HEK293 (cell line): ENCODE measurements around the gene MBD4.

Experiments
- CTCF ChIA-PET: fragments of 350-600 bp; formaldehyde crosslinking; extraction: SDS; loops from one replicate; lab custom pipeline; 2021; ENCODE audit warnings: antibody characterized with exemption; lab: Yijun Ruan, JAX
- POLR2A ChIA-PET: fragments of 300-600 bp; formaldehyde crosslinking; extraction: SDS; loops from one replicate; lab custom pipeline; 2020; ENCODE audit warnings: antibody characterized with exemption, inconsistent platforms; lab: Yijun Ruan, JAX
- H3K27ac ChIP-seq: fragments of 200-500 bp; sonication (Bioruptor generic); 2 replicates; pipeline ENCODE4 v1.5.1; 2014; ENCODE audit warnings: low read depth, low read length, control low read depth, inconsistent platforms; ENCODE audit errors: extremely low read depth
- H3K36me3 ChIP-seq, 2 experiments: fragments of 200-500 bp in 1 of 2; sonication (Bioruptor generic) in 1 of 2; 1 replicate in 1 of 2; 2 replicates in 1 of 2; pipeline ENCODE4 v1.5.1; 2014 to 2017; ENCODE audit warnings: inconsistent platforms in 2 of 2, low read length in 2 of 2; ENCODE audit not compliant: control insufficient read depth in 2 of 2, insufficient read depth in 1 of 2
- H3K4me1 ChIP-seq: fragments of 200-500 bp; sonication (Bioruptor generic); 2 replicates; pipeline ENCODE4 v1.5.1; 2014; ENCODE audit warnings: mild to moderate bottlenecking, low read length, inconsistent platforms; ENCODE audit not compliant: control insufficient read depth, insufficient read depth
- H3K4me3 ChIP-seq: 2 replicates; pipeline ENCODE4 v1.5.1; 2011; ENCODE audit warnings: low read depth, mild to moderate bottlenecking, control low read depth, low read length, moderate library complexity
- H3K9me3 ChIP-seq: fragments of 200-500 bp; sonication (Bioruptor generic); 2 replicates; pipeline ENCODE4 v1.5.1; 2014; ENCODE audit warnings: low read depth, low read length, inconsistent platforms; ENCODE audit not compliant: control insufficient read depth, insufficient read depth
- KLF17 ChIP-seq: fragments of 450-650 bp; formaldehyde crosslinking; IDR thresholded peaks from 2 replicates; pipeline ENCODE4 v1.5.1; 2016; ENCODE audit warnings: missing biosample characterization, missing genetic modification characterization
- PATZ1 ChIP-seq: fragments of 450-650 bp; formaldehyde crosslinking; IDR thresholded peaks from 2 replicates; pipeline ENCODE4 v1.5.1; 2016; ENCODE audit warnings: missing biosample characterization, missing genetic modification characterization
- ZBTB26 ChIP-seq: fragments of 450-650 bp; formaldehyde crosslinking; optimal IDR thresholded peaks from 2 replicates; pipeline ENCODE3; 2016; ENCODE audit warnings: missing biosample characterization, mild to moderate bottlenecking, missing genetic modification characterization
- ZBTB44 ChIP-seq: fragments of 450-650 bp; IDR thresholded peaks from 2 replicates; pipeline ENCODE4 v1.5.1; 2018; ENCODE audit warnings: missing biosample characterization, mild to moderate bottlenecking, missing genetic modification characterization
- ZEB2 ChIP-seq: fragments of 450-650 bp; formaldehyde crosslinking; IDR thresholded peaks from 2 replicates; pipeline ENCODE4 v1.5.1; 2016; ENCODE audit warnings: missing biosample characterization, missing genetic modification characterization
- ZNF148 ChIP-seq: fragments of 450-650 bp; formaldehyde crosslinking; IDR thresholded peaks from 2 replicates; pipeline ENCODE4 v1.5.0; 2017; ENCODE audit warnings: missing biosample characterization, missing genetic modification characterization, borderline replicate concordance
- ZNF18 ChIP-seq: fragments of 450-650 bp; formaldehyde crosslinking; IDR thresholded peaks from 2 replicates; pipeline ENCODE4 v1.5.1; 2016; ENCODE audit warnings: missing biosample characterization, missing genetic modification characterization
- ZNF248 ChIP-seq: fragments of 450-650 bp; formaldehyde crosslinking; IDR thresholded peaks from 2 replicates; pipeline ENCODE4 v1.5.1; 2017; ENCODE audit warnings: missing biosample characterization, missing genetic modification characterization
- ZNF501 ChIP-seq: fragments of 450-650 bp; formaldehyde crosslinking; IDR thresholded peaks from 2 replicates; pipeline ENCODE4 v1.5.1; 2016; ENCODE audit warnings: missing biosample characterization, missing genetic modification characterization
- ZNF560 ChIP-seq: fragments of 450-650 bp; formaldehyde crosslinking; IDR thresholded peaks from 2 replicates; pipeline ENCODE4 v1.5.1; 2017; ENCODE audit warnings: missing biosample characterization, missing genetic modification characterization, borderline replicate concordance
- ZNF580 ChIP-seq: fragments of 450-650 bp; formaldehyde crosslinking; IDR thresholded peaks from 2 replicates; pipeline ENCODE4 v1.5.1; 2016; ENCODE audit warnings: missing biosample characterization, missing genetic modification characterization
- ZNF621 ChIP-seq: fragments of 450-650 bp; formaldehyde crosslinking; IDR thresholded peaks from 2 replicates; pipeline ENCODE4 v1.5.1; 2017; ENCODE audit warnings: missing biosample characterization, missing genetic modification characterization
- ZNF624 ChIP-seq: fragments of 450-650 bp; formaldehyde crosslinking; IDR thresholded peaks from 2 replicates; pipeline ENCODE4 v1.5.1; 2017; ENCODE audit warnings: missing biosample characterization, missing genetic modification characterization
- ZNF660 ChIP-seq: fragments of 450-650 bp; IDR thresholded peaks from 2 replicates; pipeline ENCODE4 v1.5.1; 2018; ENCODE audit warnings: missing biosample characterization, mild to moderate bottlenecking, missing genetic modification characterization

Gene MBD4

GRCh38 chr3:129473067-129473768 is 33.5 kb upstream of the MBD4 start:
- H3K4me3 ChIP-seq = no peak overlapping the region
- H3K9me3 ChIP-seq = no peaks in the 10 kb centered on the region
- POLR2A ChIA-PET = no interaction called here
- TF ChIP-seq ZBTB26 (tag by site-specific recombination) (no peak), ZNF148 (no peak), ZNF621 (no peak), KLF17 (tag by site-specific recombination) (no peak), ZNF18 (no peak), ZNF660 (tag by site-specific recombination) (no peak), ZEB2 (no peak), ZNF624 (no peak), PATZ1 (tag by site-specific recombination) (no peak), ZNF560 (tag by site-specific recombination) (no peak), ZNF248 (tag by site-specific recombination) (no peak), ZBTB44 (tag by site-specific recombination) (no peak), ZNF501 (tag by site-specific recombination) (no peak)
- TF ChIP-seq, all 188 proteins: peak for 0
- CTCF ChIA-PET = interaction anchor here (1.1 kb wide), 1 partner anchor 9 kb away, joined by 4 read pairs; no protein-coding TSS in a partner anchor
- Histone ChIP-seq H3K4me1 (no peaks in the 10 kb centered on the region), H3K36me3 (peaks cover 0 to 37% of the 10 kb centered on the region in 2 experiments; a peak in 1 of 3 replicates), H3K27ac (no peak overlapping the region)

- Histone ChIP-seq H3K4me1 (no peaks in the 10 kb centered on the region), H3K27ac (no peak overlapping the region), H3K4me3 (no peak overlapping the region)
- ChIA-PET CTCF (no interaction called here), POLR2A (no interaction called here)
- TF ChIP-seq ZNF580 (tag by site-specific recombination) = no peak
- TF ChIP-seq, all 188 proteins: peak for 0
- peaks cover 0 to 18% of the 10 kb centered on the region in 2 experiments; a peak in 2 of 3 replicates for H3K36me3 ChIP-seq
- no peaks in the 10 kb centered on the region for H3K9me3 ChIP-seq
These were observed 31.1 kb upstream of the MBD4 start for GRCh38 chr3:129470861-129471260.
